ENCODE data around the gene EFHC2.

- TF ChIP-seq CTCF (IDR thresholded peaks at IDR 0.05) (no peak), POLR2AphosphoS5 (IDR thresholded peaks at IDR 0.05) (no peak), POLR2A (IDR thresholded peaks at IDR 0.05) (no peak), EP300 (IDR thresholded peaks at IDR 0.05; ENCODE audit: low read depth) (no peak)
These were observed 180.5 kb downstream of the EFHC2 start for GRCh38 chrX:44162964-44163475.

Measured in transverse colon (tissue), 4 donors.